NCI-H69 (cell line): ENCODE measurements around the gene PRDM11.
"Not testable (repeated sequence)": the region's sequence is repeated elsewhere in the genome, so short reads cannot be mapped to it uniquely, and the experiment has no call there.

Experiments used
- DNase-seq: peaks from one replicate; lab custom pipeline; 2025; lab: John Stamatoyannopoulos, UW

Gene PRDM11

DNA sequence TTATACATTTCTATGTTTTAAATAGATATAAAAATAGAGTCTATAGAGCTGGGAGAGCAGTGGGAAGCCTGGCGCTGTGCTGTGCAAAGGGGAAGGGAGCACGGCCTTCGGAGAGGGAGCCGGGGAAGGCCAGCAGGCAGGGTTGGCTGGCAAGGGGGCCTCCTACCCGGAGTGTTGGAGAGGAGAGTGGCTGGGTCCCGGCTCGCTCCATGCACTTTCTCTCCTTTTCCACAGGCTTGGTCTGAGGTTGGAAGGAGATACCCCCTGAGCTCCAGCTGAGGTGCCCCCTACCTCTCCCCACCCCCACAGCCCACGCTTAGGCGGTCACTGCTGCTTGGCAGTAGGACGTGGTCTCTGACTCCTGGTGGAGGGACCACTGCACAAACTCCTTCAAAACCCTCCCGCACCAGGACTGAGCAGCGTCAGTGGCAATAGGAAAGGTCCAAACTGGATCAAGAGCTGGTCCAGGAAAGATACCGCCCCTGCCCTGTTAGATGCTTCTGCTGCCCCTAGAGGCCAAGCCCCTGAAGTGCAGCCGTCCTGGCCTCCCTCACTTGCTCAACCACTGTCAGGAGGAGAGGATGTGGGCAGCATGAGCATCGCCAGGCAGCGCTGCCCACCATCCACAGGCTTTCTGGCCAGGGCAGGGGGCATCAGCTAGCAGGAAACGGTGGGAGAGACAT, 86.8 kb downstream of the PRDM11 start:
- DNase-seq = peak; percentile 62

DNA sequence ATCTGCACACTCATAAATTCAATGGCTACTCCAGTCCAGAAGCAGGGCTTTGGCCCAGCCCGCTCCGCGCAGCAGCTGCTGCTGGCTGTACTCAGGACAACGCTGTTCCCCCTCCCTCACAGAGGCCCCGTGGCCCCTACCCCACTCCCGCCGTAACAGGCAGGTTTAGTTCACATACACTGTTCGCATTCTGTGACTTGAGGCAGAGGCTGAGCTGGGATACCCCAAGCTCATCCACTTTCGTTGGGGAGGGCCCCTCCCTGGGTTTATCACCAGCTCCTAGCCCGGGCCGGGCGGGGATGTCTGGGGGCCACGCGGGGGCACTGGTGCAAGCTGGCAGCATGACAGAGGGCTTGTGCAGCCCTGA, 87.3 kb downstream of the PRDM11 start:
- DNase-seq = no peak

DNA sequence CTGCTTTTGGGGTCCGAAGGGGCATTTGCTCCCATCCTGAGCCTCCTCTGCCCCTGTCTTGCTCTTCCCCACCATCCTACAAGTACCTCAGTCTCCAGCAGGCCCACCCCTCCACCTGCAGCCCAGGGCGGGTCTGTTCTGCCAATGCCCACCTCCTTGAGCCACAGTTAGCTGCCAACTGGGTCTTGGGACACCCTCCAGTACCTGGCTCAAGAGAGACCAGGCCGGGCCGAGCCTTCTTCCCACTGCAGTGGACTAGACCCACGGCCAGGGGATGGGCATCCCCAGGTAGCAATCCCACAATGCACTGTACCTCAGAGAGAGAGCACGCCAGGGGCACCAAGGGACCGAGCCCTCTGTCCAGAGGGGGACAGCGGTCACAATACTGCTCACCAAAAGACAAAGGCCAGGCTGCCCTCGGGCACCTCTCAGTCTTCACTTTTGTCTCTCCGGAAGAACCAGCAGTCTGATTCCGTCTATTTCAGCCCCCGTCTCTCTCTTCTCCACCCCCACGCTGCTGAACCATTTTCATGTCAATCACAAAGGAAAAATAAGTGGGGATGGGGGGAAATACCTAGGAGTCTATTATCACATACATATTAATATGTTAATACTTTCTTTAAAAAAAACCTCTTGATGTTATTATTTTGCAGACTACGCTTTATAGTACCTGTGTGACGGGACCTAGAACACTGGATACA, 88.0 kb downstream of the PRDM11 start:
- no peak for DNase-seq

DNA sequence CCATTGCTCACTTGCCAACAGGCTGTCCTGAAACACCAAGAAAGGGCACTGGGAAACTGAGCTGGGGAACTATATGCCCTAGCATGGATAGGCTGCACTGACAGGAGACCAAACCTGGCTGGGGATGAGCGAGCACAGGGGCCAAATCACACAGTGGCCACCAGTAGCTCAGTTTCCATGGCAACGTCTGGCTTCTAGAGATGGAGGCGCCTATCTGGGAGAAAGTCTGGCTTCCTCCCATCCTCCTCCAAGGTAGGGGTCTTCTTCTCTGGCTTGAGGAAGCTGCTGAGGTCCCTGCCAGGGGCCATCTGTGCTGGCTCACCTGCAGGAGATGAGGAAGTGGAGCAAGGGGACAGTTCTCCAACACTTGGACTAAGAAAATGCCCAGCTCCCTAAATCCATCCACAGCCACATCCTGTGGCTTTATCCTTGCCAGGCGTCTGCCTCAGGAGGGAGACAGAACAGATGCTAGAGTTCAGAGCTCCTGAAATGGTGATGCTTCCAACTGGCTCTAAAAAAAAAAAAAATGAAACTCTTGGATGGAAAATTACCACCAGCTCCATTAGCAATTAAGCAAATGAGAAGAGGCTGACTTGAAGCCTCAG, 91.4 kb downstream of the PRDM11 start:
- DNase-seq = peak; percentile 22

DNA sequence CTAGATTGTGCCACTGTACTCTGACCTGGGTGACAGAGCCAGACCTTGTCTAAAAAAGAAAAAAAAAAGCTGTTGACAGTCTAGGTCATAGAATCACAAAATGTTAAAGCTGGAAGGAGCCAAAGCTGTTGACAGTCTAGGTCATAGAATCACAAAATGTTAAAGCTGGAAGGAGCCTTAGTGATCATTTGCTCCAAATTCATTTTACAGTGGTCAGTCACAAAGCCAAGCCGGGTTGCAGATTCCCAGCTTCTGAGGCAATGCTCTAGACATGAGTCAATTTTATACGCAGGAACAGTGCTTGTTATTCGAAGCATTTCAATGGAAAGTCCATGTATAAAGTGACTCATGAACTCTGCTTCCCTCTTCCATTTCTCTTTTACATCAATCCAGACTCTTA, 92.3 kb downstream of the PRDM11 start:
- no peak for DNase-seq

DNA sequence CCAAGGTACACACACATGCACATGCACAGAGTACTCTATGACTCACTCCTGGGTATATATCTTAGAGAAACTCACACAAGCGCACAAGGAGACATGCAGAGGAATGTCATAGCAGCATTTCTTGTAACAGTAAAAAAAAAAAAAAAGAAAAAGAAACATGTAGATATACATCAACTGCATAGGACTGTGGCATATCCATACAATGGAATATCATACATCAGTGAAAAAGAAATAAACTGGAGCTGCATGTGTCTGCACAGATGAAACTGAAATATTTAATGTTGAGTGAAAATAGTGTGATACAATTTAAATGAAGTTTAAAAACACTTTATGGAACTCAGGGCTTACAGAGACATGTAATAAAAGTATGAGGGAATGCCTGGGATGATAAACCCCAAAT, 93.3 kb downstream of the PRDM11 start:
- no peak for DNase-seq

DNA sequence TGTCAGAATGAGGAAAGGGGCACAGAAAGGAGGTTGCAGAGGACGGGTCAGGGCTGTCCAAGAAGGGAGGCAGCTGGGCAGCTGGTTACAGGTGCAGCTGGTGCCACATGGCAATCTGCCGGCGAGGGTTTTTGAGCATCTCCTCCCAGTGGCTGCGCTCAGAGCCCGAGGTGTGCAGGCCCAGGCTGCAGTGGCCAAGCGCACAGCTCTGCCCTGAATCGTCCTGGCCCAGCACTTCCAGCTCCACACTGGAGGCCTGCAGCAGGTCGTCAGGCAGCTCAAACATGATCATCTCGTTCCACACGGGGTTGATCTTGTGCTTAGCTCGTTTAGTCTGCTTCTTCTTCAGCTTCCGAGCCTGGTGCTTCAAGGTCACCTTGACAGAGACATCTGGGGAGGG, 97.5 kb downstream of the PRDM11 start:
- no peak for DNase-seq

DNA sequence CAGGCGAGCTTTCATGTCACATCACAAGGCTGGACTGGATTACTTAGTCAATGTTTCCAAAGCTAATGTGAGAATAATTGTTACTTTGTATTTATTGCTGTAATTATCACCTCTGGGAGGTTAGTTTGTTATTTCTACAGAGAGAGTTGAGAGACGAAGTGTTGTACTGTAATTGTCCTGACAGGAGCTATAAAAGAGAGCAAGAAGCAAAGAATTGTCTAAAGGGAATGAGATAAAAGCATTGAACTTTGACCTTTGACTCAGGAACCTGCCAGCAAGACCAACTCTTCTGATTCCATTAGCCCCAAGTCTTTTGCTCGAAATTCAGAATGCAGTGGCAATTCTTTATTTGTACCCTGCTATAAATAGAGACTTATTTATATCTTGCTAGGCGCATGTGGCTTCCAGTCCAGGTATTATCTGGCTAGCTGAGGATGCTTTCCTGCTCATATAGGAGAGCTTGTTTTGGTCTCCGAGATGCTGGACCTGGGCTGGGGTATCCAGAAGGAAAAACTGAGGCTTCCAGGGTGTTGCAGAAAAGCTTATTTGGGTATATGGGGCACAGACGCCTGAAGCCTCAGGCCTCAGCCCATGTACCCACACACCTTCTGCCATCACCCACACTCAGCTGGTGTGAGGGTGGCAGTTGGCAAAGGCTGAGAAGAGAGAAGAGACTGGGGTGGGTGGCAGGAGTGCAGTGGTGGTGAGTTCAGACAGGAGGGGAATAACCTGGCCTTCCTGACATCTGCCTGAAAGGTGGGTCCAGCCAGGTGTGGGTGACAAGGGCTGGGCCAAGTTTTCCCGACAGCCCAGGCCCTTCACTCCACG, 99.0 kb downstream of the PRDM11 start:
- DNase-seq = peak; percentile 38

DNA sequence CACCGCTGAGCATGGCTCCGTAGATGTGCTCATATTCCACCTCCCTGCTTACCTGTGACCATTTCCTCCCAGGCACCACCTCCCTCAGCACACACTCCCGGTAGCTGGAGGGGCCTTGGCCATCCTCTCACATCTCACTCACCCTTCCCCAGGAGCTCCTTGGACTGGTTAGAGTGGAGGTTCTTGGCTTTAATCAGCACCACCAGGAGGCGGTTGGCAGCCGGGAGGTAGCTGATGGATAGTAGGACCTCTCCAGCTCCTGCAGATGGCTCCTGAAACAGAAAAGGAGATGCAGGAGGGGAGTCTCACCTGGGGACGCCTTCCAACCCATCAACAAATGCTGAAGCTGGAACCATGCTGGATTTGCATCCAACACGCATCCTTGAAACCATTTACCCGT, 99.8 kb downstream of the PRDM11 start:
- DNase-seq = no peak

DNA sequence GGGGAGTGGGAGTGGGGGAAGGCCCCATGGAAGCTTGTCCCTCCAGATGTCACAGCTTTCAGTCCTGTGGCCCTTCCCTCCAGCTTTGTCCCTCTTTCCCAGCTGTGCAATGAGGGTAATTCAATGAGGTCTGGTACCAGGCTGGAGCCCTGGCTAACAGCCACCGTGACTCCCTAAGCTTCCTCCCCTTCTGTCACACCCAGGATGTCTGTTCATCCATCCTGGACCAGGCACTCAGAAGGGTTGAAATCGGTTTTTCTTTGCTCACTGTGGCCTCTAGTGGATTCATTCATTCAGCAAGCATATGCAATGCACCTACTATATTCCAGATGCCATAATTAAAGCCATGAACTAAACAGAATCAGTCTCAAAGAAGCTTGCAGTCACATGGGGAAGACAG, 101.0 kb downstream of the PRDM11 start:
- peak; percentile 35 for DNase-seq

DNA sequence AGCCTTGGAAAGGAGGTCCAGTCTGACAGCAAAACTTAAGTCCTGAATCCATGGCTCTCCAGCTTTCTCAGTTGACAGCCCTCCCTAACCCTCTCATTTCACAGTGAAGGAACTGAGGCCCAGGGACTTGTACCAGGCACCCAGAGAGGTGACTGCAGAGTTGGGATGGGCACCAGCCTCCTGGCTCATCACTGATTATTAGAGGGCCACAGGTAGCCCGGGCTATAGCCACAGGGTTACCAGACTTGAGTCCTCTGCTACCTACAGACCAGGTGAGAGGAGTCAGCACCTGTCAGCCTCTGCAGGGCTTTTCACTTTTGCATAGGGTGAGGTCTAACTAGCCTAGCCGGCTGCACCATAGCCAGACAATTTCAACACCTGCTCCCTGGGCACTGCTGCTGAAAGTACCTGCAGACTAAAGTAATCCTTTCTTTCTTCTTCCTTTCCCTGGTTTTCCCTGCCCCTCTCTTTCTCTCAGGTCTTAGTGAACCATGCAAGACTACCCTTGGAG, 102.1 kb downstream of the PRDM11 start:
- DNase-seq = no peak

DNA sequence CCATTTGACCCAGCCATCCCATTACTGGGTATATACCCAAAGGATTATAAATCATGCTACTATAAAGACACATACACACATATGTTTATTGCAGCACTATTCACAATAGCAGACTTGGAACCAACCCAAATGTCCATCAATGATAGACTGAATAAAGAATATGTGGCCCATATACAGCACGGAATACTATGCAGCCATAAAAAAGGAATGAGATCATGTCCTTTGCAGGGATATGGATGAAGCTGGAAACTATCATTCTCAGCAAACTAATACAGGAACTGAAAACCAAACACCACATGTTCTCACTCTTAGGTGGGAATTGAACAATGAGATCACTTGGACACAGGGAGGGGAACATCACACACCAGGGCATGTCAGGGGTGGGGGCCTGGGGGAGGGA, 102.9 kb downstream of the PRDM11 start:
- not testable (repeated sequence) for DNase-seq

DNA sequence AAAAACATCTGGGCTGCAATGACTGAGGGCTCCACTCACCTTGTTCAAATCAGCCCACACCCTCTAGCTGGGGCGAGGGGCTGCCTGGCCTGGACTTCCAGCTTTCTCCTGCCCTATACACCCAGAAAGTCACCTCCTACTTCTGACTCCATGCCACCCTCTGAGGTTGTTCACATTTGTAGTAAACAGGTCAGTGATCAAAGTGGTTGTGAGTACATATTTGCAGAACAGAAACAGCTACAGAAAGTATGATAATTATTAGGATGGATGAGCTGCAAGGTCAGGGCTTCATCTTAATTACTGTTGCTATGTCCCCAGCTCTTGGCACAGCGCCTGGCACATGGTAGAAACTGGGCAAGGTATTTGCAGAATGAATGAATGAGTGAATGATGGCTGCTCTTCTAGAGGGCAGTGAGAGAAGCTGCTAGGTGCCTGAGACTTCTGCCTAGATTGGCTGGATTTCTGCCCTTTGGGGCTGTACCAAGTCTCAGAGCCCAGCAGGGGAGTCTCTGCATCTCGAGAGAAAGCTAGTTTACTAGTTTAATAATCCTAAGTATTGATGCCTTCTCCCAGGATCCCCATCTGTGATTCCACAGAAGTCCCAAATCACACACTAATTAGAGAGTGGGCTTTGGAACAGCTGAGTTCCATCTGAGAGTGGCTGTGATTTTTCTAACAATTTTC, 103.7 kb downstream of the PRDM11 start:
- peak; percentile 81 for DNase-seq

DNA sequence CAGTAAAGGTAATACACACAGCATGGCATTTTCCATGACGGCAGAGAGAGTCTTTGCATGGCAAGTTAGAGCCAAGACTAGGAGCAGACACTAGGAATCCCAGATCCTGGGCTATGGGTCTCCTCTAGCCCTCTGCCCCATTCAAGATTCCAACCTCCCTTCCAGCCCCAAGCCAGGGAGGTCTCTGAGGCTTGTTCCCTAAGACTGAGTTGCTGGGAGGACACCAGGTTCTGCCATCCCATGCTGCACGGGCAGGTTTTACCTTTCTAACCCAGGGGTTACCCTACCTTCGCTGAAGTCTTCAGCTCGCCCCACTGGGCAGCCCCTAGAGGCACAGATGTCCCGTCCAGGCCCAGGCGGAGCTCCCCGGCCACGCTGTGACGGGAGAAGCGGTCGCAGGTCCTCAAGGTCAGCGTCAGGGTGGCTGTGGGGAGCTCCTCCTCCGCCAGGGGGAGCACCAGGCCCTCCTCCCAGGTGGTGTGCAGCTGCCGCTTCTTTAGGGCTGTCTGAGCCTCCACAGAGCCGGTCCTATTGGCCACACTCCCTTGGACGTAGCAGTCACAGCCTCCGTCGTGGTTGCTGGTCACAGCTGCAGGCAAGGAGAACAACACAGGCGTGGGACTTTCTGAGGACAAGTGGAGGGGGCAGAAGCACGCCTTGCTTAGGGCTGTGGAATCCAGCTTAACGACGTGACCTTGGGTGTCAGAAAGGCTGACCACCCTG, 105.9 kb downstream of the PRDM11 start:
- DNase-seq = peak; percentile 37

DNA sequence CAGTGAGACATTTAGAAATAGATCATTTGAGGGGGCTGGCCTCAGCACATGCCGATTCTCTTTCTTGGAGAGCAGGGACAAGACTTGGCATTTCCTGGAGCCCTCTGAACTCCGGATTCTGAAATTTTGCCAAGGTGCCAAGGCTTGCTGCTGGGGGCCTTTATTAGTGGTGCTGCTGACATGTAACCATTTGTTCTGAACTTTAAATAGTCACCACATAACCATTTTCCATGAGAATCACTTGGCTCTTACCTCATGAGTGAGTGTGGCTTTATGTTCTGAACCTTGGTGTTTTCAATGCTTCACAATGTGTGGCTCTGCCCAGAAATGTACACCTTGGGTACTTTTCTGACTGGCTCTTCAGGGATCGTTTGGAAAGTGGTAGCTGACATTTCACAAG, 106.4 kb downstream of the PRDM11 start:
- DNase-seq = no peak

DNA sequence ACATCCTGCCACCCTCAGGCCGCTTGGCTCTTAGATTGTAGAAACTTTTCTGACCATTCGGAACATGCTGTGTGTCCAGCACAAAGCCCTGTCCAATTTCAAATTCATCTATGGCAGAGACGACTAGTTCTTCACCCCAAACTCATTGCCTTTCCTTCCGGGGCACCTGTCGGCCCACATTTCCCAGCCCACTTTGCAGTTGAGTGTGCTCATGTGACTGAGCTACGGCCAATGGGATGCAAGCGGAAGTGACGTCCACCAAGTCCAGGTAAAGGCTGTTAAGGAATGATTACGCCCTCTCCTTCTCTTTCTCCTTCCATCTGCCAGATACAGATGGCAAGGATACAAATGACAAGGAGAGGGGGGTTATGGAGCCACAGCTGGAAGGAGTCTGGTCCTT, 107.2 kb downstream of the PRDM11 start:
- DNase-seq = no peak

DNA sequence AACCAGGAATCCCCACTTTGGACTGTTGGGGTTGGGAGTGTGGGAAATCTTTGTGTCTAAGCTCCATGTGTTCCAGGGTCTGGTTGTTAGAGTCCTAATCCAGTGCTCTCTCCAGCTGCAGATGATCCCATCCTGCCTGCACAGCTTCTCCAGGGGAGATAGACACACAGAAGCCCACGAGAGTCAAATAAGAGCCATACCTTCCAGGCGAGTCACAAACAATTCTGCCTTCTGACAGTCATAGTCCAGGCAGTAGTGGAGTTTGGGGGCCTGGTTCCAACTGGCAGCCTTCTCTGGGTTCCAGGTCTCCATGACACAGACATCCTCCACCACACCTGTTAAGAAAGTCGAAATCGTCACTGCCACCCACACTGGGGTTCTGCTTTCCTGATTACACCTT, 107.6 kb downstream of the PRDM11 start:
- DNase-seq = no peak

DNA sequence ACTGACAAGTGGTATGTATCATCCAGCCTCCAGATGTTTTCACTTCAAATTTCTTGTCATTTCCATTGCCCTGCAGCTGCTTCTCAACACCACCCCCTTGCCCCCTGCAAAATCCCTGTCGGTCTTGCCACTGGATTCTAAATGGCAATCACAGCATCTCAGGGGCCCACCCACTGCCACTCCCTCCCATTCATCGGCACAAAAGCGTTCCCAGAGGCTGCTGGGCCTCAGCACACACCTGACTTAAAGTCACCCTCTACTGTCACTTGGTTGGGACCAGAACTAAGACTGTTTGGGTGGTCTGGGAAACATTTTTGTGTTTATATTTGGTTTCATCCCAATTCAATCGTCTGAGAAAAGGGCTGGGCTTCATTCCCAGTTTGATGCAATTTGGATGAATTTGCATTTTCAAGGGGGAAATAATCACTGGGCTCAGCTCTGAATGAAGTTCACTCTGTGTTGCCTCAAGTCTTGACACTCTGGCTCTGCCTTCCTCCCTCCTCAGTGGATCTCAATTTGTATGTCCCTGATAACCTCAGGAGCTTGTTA, 112.6 kb downstream of the PRDM11 start:
- no peak for DNase-seq

DNA sequence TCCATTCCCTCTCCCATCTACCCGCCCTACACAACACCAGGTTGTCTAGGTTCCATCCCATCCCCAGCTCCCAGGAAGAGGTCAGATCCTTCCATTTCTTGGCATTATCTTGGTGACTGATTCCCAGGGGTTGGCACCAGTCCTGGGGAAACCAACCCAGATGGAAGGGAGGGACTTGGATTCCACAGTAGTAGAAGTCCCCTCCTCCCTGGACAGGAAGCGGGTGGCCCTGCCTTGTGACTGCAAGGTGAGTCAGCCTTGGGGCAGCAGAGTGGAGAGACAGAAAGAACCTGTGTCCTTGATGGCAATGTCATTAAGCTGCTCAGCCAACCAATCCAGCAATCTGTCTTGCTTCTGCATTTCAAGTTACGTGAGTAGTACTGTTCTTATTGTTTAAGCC, 113.2 kb downstream of the PRDM11 start:
- DNase-seq = no peak

DNA sequence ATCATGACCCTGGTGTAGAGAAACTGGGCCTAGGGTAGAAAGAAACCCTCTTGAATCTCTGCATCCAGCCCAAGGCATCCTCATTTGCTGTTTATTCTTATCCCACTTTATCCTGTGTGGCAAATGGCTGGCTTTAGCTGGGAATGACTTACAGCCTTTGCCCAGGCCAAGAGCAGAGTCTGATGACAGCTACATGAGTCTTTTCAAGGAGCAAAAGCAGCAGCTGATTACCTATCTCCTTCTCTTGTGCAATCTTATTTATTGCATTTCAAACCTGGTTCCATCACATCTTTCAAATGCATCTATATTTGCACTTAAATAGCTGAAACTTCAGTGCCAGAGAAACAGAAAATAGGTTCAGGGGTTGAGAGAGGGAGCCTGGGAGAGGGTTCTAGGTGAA, 113.6 kb downstream of the PRDM11 start:
- no peak for DNase-seq

DNA sequence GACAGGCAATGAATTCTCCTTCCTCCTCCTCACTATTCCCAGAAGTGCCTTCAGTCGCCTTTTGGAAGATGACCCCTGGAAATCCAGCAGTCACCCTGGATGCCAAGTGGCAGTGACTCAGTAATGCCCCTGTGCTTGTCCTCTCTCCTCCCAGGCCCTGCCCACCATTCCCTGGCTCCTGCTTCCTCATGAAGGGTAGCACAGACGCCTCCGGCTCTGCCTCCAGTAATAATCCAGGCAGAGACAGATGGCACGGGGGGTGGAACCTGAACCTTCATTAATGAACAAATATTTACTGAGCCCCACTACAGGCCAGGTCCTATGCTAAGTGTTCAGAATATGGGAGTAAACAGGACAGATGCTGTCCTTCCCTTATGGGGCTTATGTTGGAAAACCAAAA, 116.5 kb downstream of the PRDM11 start:
- DNase-seq = peak; percentile 97
